ENCODE data around the gene AKT1.
A peak's percentile ranks its signal among the peaks of the same experiment; 100 is the strongest.

Gene AKT1

GRCh38 chr14:104797115-104798044 is 1.8 kb upstream of the AKT1 start:
- DNase-seq (ENCODE audit: low read depth, low spot score), result no peak

GRCh38 chr14:104796687-104797081 is 1.1 kb upstream of the AKT1 start:
- DNase-seq (ENCODE audit: low read depth, low spot score), result no peak
- no peak overlapping the region for H3K4me3 ChIP-seq (ENCODE audit: low read depth, low read length)
- TF ChIP-seq CTCF (IDR thresholded peaks at IDR 0.05; ENCODE audit: insufficient read depth, low read length, missing control alignments), result no peak
- CTCF ChIA-PET, result interaction anchor here (7.9 kb wide), 1 partner anchor 27 kb away, joined by 52 read pairs; no protein-coding TSS in a partner anchor
- POLR2A ChIA-PET, result no interaction called here

More at GRCh38 chr14:104797115-104798044, 1.8 kb upstream of the AKT1 start:
- no peak overlapping the region for H3K4me3 ChIP-seq (ENCODE audit: low read depth, low read length)
- POLR2A ChIA-PET, result no interaction called here
- CTCF ChIA-PET, result interaction anchor here (0.9 to 7.9 kb wide), 4 partner anchors 24 to 29 kb away, joined by 4 to 52 read pairs (median 14); no protein-coding TSS in a partner anchor
- no peak for TF ChIP-seq CTCF (IDR thresholded peaks at IDR 0.05; ENCODE audit: insufficient read depth, low read length, missing control alignments)

- POLR2A ChIA-PET, result no interaction called here
- TF ChIP-seq CTCF (IDR thresholded peaks at IDR 0.05; ENCODE audit: insufficient read depth, low read length, missing control alignments), result no peak
- no peak for DNase-seq (ENCODE audit: low read depth, low spot score)
- peak overlapping the region; percentile 58 for H3K4me3 ChIP-seq (ENCODE audit: low read depth, low read length)
- CTCF ChIA-PET, result interaction anchor here (7.9 kb wide), 1 partner anchor 26 kb away, joined by 52 read pairs; no protein-coding TSS in a partner anchor
Observed at GRCh38 chr14:104795781-104796686, 486 bp upstream of the AKT1 start.

- CTCF ChIA-PET, result interaction anchor here (0.7 to 7.9 kb wide), 5 partner anchors 10 to 251 kb away, joined by 3 to 52 read pairs (median 4); no protein-coding TSS in a partner anchor
- POLR2A ChIA-PET, result interaction anchor here (1.1 kb wide), 1 partner anchor 24 kb away, joined by 3 read pairs; no protein-coding TSS in a partner anchor
- H3K4me3 ChIP-seq (ENCODE audit: low read depth, low read length), result peak overlapping the region; percentile 70
- no peak for DNase-seq (ENCODE audit: low read depth, low spot score)
- no peak for TF ChIP-seq CTCF (IDR thresholded peaks at IDR 0.05; ENCODE audit: insufficient read depth, low read length, missing control alignments)
Observed at GRCh38 chr14:104794631-104794992, 936 bp downstream of the AKT1 start.

- CTCF ChIA-PET, result interaction anchor here (0.7 to 7.9 kb wide), 5 partner anchors 9 to 252 kb away, joined by 3 to 52 read pairs (median 4); no protein-coding TSS in a partner anchor
- no peak for TF ChIP-seq CTCF (IDR thresholded peaks at IDR 0.05; ENCODE audit: insufficient read depth, low read length, missing control alignments)
- DNase-seq (ENCODE audit: low read depth, low spot score), result no peak
- peak overlapping the region; percentile 70 for H3K4me3 ChIP-seq (ENCODE audit: low read depth, low read length)
- POLR2A ChIA-PET, result interaction anchor here (1.1 kb wide), 1 partner anchor 25 kb away, joined by 3 read pairs; no protein-coding TSS in a partner anchor
Observed at GRCh38 chr14:104794099-104794498, 1.4 kb downstream of the AKT1 start.

All from AG04449 (cell line).